Uterus (tissue), 2 donors: ENCODE results near the gene FABP7.

Experiments used
- CTCF ChIP-seq, 4 experiments: fragments of 200-600 bp in 2 of 4; fragments of 450-650 bp in 2 of 4; sonication (generic) in 2 of 4; IDR thresholded peaks; one replicate each; pipeline ENCODE4 v1.5.1; 2016 to 2019; ENCODE audit warnings: antibody characterized with exemption in 4 of 4, mild to moderate bottlenecking in 2 of 4, moderate library complexity in 1 of 4
- POLR2A ChIP-seq, 2 donors: fragments of 450-650 bp; IDR thresholded peaks; one replicate each; pipeline ENCODE4 v1.6.1; 2016; ENCODE audit warnings: antibody characterized with exemption in 2 of 2, mild to moderate bottlenecking in 1 of 2, moderate library complexity in 1 of 2

GRCh38 chr6:122733259-122733658 lies 46.3 kb upstream of the FABP7 start:
- TF ChIP-seq POLR2A (IDR thresholded peaks at IDR 0.05) (no peak), CTCF (IDR thresholded peaks at IDR 0.05) (no peak)
